ENCODE results near the gene ARHGEF11.

ARHGEF11 gene

DNA sequence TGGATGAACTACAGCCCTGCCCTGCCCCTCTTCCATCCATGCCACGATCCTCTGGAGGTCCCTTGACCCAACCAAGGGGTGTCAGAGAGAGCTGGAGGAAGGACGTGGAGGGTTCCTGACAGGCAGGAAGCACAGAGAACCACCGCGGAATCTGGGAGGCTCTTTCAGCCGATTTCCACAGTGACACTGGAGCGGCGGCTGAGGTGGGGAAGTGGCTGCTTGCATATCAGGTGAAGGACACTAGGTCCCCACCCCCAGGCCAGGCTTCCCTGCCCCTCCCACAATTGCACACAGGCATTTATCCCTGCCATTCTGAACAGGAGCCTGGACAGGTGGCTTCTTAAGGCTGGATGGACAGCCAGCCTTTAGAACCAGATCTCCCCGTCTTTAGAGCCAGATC lies 107.7 kb downstream of the ARHGEF11 start:
- Histone ChIP-seq H3K9me3 (ENCODE audit: control insufficient read depth, insufficient read depth, low read length) (no peaks in the 10 kb centered on the region), H3F3A (ENCODE audit: control insufficient read depth, insufficient read depth) (no peaks in the 10 kb centered on the region), H3K27ac (ENCODE audit: low read depth, low read length) (no peak overlapping the region), H3K36me3 (ENCODE audit: control insufficient read depth, low read length) (no peaks in the 10 kb centered on the region), H3K4me1 (ENCODE audit: control insufficient read depth, low read length) (no peaks in the 10 kb centered on the region), H3K4me3 (ENCODE audit: low read length) (no peak overlapping the region), H3K27me3 (ENCODE audit: control insufficient read depth, low read length) (no peaks in the 10 kb centered on the region), H3K4me2 (ENCODE audit: low read length) (no peak overlapping the region), H3K9me2 (replicated peaks; ENCODE audit: control insufficient read depth, low read length) (no peaks in the 10 kb centered on the region), H4K20me1 (ENCODE audit: control insufficient read depth, insufficient read depth, low read depth, low read length) (no peaks in the 10 kb centered on the region), H3K79me2 (ENCODE audit: control insufficient read depth, low read length) (no peaks in the 10 kb centered on the region)
- no peak for TF ChIP-seq EZH2phosphoT487 (IDR thresholded peaks at IDR 0.05; ENCODE audit: borderline replicate concordance, low read length)
- TF ChIP-seq, protein P1, sequence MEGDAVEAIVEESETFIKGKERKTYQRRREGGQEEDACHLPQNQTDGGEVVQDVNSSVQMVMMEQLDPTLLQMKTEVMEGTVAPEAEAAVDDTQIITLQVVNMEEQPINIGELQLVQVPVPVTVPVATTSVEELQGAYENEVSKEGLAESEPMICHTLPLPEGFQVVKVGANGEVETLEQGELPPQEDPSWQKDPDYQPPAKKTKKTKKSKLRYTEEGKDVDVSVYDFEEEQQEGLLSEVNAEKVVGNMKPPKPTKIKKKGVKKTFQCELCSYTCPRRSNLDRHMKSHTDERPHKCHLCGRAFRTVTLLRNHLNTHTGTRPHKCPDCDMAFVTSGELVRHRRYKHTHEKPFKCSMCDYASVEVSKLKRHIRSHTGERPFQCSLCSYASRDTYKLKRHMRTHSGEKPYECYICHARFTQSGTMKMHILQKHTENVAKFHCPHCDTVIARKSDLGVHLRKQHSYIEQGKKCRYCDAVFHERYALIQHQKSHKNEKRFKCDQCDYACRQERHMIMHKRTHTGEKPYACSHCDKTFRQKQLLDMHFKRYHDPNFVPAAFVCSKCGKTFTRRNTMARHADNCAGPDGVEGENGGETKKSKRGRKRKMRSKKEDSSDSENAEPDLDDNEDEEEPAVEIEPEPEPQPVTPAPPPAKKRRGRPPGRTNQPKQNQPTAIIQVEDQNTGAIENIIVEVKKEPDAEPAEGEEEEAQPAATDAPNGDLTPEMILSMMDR (IDR thresholded peaks at IDR 0.05; ENCODE audit: low read depth, low read length, poor library complexity, severe bottlenecking), result no peak

DNA sequence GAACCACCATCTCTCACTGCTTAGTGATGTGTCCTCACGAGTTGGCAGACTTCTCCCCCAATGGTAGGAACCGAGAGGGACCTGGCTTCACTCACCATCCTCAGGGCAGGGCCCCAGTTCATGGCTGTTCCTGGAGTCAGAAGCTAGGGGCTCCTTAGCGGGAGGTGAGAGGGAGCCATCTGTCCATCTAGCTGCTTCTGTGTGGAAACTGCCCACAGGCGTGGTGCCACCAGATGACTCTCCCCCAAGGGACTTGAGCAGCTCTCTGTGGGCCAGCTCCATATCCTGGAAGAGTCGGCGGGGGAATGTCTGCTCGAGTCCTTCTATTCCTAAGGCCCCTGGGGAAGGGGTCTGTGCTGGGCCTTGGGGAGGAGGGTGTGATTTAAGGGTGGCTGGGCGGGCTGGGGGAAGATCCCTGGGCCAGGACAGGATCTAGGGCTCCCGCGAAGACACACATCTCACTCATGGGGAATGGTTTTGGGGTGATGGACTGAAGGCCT lies 108.8 kb downstream of the ARHGEF11 start:
- Histone ChIP-seq H3K36me3 (ENCODE audit: control insufficient read depth, low read length) (no peaks in the 10 kb centered on the region), H3K79me2 (ENCODE audit: control insufficient read depth, low read length) (no peaks in the 10 kb centered on the region), H3F3A (ENCODE audit: control insufficient read depth, insufficient read depth) (no peaks in the 10 kb centered on the region), H3K4me2 (ENCODE audit: low read length) (no peak overlapping the region), H3K4me1 (ENCODE audit: control insufficient read depth, low read length) (no peaks in the 10 kb centered on the region), H4K20me1 (ENCODE audit: control insufficient read depth, insufficient read depth, low read depth, low read length) (no peaks in the 10 kb centered on the region), H3K27me3 (ENCODE audit: control insufficient read depth, low read length) (peaks cover 6% of the 10 kb centered on the region; the same call in 1 of the 2 replicates), H3K27ac (ENCODE audit: low read depth, low read length) (no peak overlapping the region), H3K4me3 (ENCODE audit: low read length) (no peak overlapping the region), H3K9me3 (ENCODE audit: control insufficient read depth, insufficient read depth, low read length) (no peaks in the 10 kb centered on the region), H3K9me2 (replicated peaks; ENCODE audit: control insufficient read depth, low read length) (no peaks in the 10 kb centered on the region)
- TF ChIP-seq, protein P1 (IDR thresholded peaks at IDR 0.05; ENCODE audit: low read depth, low read length, poor library complexity, severe bottlenecking), result no peak
- TF ChIP-seq EZH2phosphoT487 (IDR thresholded peaks at IDR 0.05; ENCODE audit: borderline replicate concordance, low read length), result no peak

DNA sequence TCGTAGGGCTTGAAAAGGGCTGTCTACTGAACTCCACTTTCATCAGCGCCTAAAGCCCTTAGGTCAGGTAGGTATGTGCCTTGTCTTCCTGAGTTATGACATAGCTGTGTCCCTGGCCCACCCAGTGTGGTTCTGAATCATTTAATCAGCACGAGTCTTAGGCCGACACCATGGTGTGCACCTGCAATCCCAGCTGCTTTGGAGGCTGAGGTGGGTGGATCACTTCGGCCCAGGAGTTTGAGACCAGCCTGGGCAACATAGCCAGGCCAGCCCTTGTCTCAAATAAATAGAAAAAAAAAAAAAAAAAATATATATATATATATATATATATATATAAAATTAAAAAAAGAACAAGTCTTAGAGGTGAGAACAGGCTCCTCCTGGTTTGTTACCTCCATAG lies 109.4 kb downstream of the ARHGEF11 start:
- Histone ChIP-seq H4K20me1 (ENCODE audit: control insufficient read depth, insufficient read depth, low read depth, low read length) (no peaks in the 10 kb centered on the region), H3K4me2 (ENCODE audit: low read length) (no peak overlapping the region), H3K4me1 (ENCODE audit: control insufficient read depth, low read length) (no peaks in the 10 kb centered on the region), H3K27me3 (ENCODE audit: control insufficient read depth, low read length) (peaks cover 6% of the 10 kb centered on the region; the same call in 1 of the 2 replicates), H3K9me2 (replicated peaks; ENCODE audit: control insufficient read depth, low read length) (no peaks in the 10 kb centered on the region), H3K27ac (ENCODE audit: low read depth, low read length) (no peak overlapping the region), H3K4me3 (ENCODE audit: low read length) (no peak overlapping the region), H3F3A (ENCODE audit: control insufficient read depth, insufficient read depth) (no peaks in the 10 kb centered on the region), H3K79me2 (ENCODE audit: control insufficient read depth, low read length) (no peaks in the 10 kb centered on the region), H3K9me3 (ENCODE audit: control insufficient read depth, insufficient read depth, low read length) (no peaks in the 10 kb centered on the region), H3K36me3 (ENCODE audit: control insufficient read depth, low read length) (no peaks in the 10 kb centered on the region)
- no peak for TF ChIP-seq EZH2phosphoT487 (IDR thresholded peaks at IDR 0.05; ENCODE audit: borderline replicate concordance, low read length)
- TF ChIP-seq, protein P1 (IDR thresholded peaks at IDR 0.05; ENCODE audit: low read depth, low read length, poor library complexity, severe bottlenecking), result no peak

Data from DOHH2 (cell line).